ENCODE measurements around the gene CENPF.
"Not testable (repeated sequence)": the region's sequence is repeated elsewhere in the genome, so short reads cannot be mapped to it uniquely, and the experiment has no call there.

CENPF gene, protein sequence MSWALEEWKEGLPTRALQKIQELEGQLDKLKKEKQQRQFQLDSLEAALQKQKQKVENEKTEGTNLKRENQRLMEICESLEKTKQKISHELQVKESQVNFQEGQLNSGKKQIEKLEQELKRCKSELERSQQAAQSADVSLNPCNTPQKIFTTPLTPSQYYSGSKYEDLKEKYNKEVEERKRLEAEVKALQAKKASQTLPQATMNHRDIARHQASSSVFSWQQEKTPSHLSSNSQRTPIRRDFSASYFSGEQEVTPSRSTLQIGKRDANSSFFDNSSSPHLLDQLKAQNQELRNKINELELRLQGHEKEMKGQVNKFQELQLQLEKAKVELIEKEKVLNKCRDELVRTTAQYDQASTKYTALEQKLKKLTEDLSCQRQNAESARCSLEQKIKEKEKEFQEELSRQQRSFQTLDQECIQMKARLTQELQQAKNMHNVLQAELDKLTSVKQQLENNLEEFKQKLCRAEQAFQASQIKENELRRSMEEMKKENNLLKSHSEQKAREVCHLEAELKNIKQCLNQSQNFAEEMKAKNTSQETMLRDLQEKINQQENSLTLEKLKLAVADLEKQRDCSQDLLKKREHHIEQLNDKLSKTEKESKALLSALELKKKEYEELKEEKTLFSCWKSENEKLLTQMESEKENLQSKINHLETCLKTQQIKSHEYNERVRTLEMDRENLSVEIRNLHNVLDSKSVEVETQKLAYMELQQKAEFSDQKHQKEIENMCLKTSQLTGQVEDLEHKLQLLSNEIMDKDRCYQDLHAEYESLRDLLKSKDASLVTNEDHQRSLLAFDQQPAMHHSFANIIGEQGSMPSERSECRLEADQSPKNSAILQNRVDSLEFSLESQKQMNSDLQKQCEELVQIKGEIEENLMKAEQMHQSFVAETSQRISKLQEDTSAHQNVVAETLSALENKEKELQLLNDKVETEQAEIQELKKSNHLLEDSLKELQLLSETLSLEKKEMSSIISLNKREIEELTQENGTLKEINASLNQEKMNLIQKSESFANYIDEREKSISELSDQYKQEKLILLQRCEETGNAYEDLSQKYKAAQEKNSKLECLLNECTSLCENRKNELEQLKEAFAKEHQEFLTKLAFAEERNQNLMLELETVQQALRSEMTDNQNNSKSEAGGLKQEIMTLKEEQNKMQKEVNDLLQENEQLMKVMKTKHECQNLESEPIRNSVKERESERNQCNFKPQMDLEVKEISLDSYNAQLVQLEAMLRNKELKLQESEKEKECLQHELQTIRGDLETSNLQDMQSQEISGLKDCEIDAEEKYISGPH (N-terminal part only)

DNA sequence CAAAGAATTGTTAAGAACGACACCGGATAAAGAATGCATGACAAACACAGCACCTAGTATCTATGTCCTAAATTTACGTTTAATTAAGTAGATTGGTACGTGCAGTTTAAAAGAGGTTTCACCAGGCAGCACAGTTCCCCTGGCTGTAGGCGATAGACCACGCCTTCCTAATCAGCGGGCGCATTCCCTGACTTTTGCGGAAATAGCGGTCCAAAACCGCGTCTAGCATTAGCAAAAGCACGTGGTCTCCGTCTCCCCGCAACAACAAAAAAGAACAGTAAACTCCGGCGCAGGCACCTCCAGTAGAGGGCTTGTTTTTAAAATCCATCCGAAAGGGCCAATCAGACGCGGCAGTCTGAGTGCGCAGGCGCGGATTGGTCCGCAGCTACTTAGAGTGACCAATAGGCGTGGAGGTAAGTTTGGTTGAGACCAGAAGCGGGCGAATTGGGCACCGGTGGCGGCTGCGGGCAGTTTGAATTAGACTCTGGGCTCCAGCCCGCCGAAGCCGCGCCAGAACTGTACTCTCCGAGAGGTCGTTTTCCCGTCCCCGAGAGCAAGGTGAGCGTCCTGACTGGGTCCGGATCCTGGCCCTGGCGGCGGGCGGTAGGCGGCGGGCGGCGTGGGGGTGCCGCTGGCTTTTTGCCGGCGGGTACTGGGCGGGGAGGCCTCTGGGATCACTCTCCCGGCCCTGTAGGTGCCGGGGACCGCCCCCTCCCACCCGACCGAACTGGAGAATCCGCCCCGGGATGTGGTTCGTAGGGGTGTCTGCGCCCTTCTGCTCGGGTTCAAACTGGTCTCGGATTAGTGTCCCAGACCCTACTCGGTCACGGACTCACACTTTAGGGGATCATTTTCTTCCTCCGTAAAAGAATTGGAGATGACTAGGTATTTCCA, at the start of gene CENPF:
Gene CENPF, plus strand, starts transcription at position 432 of the 894 bp plus-strand sequence. CDS start 10,560 bp downstream, outside the sequence.
- peak; percentile 98 for DNase-seq

DNA sequence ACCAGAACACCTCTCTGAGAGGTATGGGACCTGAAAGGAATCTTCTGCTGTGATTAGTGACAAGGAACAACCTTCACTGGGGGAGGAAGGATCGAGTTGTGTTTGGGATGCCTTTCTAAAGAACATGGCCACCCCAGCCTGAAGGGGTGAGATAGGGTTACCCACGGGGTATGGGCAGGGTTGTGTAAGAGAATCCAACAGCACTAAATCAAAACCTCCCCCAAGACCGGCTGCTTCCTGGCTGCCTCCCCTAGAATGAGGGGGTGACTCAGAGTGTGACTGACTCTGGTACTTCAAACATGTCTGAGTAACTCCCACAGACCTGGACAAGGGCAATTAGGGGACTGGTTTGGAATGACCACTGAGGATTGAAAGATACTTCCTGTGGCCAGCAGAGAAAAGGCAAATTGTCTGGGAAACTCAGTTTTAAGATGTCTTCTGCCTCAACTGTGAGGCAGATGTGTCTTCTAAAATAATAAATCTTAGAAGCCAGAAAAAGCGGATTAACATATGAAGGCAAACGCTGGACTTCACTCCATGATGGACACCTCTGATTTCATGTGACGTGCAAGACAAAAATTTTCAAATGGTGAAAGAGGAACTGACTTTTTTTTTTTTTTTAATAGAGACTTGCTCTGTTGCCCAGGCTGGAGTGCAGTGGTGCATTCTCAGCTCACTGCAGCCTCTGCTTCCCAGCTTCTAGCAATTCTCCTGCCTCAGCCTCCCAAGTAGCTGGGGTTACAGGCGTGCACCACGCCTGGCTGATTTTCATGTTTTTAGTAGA, 44.9 kb upstream of the CENPF start:
- no peak for DNase-seq

DNA sequence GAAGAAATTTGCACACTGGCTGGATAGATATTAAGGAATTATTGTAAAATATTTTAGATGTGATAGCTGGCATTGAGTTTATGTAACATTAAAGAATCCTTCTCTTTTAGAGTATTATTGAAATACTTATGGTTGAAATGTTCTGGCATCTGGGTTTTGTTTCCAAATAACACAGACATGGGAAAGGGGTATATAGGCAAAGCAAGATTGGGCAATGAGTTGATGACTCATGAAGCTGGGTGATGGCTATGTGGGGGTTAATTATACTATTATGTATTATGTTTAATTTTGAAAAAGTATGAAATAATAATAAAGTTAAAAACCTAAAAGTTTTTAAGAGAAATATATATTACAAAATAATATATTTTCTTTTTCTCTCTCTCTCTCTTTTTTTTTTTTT, 39.1 kb upstream of the CENPF start:
- DNase-seq: no peak

DNA sequence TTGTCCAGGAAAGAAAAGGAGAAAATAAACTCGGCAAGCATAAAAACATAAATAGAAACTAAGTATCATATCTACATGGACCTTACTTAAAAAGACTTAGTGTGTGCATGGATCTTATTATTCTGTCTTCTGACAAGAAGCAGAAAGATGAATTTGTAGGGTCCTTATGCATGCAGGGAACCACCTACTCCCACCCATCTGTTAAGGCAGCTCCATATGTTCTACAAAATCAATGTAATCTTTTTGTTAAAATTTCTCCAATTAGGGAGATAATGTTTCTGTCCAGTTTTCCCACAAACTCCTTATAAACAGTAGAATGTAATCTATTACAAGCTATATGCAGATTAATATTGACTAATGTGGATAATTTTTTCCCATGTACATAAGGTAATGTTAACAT, 37.7 kb upstream of the CENPF start:
- DNase-seq: no peak

DNA sequence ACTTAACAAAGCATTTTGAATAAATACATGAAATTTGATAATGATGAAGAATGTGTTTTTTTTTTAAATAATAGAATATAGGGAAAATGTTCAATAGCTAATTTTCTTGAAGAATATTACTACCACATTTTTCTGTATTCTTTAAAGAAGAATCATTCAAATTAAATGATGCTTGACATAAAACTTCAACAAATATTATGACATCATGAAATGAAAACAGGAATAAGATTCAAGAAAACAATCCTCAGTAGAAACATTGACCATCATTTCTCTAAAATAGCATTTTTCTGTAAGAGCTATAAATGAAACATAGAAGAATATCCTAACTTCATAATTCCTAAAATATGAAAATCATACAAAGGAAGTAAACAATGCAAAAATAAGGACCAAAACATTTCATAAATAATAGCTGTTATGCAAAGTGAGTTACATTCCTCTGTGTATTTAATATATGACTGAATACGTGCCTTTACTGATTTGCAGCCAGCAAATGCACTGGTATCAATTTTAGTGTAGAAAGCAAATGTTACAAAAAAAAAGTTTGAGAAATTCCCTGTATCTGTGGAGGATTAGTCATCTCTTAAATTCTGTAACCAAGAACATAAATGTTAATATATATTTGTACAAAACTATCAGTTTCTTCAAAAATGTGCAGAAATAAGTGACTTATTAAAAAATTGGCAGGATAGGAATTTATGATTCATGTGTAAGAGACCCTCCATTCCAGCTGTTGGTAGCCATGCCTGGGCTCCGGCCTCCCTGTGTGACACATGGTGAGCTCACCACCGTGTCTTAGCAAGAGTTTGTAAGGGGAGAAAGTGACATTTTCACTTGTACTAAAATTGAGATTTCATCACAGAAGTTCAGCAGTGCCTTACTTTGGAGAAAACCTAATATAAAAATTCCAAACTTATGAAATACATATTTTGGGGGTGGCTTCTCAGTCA, 36.6 kb upstream of the CENPF start:
- no peak for DNase-seq

DNA sequence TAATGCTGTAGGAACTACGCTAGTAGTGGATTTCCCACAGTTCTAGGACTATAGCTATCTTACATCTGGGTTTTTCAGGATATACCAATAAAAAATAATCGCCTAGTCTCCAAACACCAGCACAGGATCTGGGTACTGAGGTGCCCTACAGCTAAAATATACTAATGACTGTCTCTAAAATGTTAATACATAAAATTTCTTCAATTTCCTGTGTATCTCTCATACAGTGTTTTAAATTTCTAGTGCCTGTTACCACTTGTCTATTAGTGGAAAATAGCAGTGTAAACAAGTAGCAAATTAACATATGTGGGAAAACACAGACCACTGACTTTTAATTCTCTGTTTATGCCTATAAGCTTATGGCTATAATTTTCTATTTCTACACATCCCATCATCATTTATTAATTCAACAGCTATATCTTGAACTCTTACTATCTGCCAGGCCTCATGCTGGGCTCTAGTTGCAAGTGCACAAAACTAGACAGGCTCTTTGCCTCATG, 35.5 kb upstream of the CENPF start:
- DNase-seq: no peak

DNA sequence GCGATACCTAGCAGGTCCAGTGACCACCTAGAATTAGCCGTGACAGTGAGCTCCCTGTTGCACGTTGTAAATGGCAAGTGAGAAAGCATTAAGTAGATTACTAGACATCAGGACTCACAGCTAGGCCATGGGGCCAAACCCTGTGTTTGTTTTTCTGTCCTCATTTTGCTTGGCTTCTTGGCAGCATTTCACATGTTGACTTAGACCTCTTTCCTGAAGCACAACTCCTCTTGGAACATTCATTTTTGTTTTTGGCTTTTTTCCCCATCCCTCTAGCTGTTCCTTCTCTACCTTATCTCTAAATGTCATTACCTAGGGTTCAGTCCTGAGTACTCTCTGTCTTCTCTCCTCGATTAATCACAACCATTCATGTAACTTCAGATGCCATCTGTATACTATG, 34.7 kb upstream of the CENPF start:
- no peak for DNase-seq

DNA sequence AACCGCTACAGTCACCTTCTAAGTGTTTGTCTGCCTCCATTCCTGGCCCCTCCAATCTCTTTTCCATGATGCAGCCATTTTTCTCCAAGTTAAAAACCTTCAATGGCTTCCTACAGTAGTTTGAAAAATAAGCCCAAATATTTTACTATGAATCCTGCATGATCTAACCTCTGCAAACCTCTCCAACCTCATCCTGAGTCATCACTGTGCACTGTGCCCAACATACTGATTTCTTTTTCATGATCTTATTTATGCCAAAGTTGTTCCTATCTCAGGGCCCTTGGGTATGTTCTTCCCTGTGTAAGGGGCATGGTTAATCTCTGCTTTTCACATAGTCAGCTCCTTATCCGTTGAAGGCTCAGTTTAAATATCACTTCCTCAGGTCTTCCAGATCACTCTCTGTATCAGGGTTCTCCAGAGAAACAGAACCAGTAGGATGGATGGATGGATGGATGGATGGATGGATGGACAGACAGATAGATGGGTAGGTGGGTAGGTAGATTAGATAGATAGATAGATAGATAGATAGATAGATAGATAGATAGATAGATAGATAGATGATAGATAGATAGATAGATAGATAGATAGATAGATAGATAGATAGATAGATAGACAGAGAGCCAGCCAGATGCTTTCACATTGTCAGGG, 33.5 kb upstream of the CENPF start:
- no peak for DNase-seq

DNA sequence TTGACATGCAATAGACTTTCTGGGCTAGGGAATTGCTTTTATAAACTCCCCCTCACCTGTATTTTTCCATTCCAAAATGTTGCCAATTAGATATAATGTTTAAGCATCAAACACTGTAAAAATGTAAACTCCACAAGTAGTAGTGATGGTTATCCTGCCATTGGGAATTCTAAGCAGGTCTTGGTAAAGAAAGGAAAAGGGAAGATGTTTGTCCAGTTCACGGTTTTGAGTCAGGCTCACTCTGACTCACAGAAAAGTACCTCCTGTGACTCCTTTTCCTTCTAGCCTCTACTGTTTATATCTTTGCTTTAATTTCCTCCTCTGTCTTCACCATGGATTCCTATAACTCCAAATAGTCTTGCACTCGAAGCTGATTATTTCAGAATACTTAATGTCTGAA, 32.6 kb upstream of the CENPF start:
- DNase-seq: no peak

DNA sequence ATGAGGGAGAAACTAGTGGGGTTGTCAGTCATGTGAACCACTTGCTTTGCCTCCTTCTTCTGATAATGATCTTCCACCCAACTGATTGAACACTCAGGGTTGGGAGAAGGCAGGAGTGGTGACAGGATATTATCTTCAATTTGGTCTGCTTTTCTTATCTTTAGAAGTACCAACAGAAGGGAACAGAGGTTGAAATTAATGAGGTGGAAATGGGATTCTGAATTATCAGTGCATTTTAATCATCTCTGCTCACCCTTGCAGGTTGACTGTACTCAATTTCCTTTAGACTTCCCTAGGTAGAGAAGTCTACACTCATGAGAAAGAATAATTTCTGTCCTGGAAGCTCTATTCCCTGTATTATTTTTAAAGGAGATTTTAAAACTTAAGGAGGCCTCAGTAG, 31.7 kb upstream of the CENPF start:
- no peak for DNase-seq

DNA sequence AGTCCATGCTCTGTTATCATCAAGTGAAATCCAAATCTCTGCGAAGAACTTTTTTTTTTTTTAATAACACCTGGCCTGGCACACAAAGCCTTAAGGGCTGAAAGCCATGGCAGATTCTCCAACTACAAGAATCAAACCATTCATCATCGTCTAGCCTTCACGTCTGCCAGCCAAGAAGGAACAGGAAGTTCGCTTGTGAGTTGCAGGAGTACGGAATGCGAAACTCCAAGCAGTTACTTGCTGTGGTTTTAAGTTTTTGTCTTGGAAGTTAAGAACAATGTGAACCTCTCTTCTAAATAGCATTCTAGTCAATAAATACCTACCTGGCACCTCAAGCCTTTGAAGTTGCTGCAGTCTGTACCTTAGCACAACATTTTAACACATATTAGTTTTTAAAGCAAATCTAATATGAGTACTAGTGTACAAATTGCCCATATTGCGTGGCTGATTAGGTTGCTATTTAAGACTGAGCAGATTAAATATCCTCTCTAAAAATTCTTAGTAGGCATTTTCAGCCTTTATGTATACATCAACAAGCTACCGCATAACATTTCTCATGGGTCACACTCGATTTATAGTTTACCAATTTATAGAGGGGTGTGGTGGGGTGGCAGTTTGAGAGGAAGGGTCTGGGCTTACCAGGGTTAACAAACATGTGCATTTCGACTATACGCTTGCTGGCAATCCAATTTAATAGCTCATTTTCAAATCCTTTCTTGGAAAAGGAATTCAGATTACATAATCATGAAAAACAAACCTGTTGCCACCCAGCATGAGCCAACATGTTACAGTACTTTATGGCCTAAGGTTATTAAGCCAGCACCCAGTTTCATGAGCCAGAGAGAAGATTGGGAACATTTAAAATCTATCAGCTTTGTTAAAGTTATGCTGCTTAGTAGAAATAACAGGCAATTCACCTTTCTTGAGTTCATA, 29.3 kb upstream of the CENPF start:
- no peak for DNase-seq

DNA sequence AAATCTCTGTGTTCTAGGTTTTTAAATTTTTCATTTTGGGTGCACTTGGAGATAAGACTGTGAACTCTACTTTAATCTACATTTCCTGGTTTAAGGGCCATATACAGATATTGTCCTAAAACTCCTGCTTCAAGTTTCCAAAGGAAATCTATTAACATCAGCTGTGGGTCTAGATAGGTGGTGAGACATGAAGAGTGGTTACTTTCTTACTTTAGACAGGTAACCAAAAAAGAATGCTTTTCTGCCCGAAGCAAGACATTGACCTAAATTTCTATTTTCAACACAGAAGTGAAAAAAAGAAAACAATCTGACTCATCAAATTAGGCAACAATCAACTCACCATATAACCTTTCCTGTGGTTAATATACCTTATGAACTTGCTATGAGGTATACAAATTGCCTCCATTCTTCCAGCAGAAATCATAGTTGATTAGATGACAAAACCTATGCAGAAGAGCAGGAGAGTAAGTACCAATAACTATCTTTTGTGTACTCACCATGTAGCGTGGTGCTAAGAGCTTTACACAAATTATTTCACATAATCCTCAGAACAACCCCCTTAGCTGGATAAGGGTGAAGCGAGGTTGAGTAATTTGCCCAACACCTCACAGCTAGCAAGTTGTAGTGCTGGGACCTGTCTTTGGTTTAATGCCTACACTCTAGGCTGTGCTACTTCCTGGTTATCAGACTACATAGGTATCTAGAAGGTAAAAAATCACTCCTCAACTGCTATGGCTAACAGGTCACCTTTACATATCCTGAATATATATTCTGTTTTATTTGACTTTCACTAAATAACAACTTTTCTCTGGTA, 28.2 kb upstream of the CENPF start:
- no peak for DNase-seq

DNA sequence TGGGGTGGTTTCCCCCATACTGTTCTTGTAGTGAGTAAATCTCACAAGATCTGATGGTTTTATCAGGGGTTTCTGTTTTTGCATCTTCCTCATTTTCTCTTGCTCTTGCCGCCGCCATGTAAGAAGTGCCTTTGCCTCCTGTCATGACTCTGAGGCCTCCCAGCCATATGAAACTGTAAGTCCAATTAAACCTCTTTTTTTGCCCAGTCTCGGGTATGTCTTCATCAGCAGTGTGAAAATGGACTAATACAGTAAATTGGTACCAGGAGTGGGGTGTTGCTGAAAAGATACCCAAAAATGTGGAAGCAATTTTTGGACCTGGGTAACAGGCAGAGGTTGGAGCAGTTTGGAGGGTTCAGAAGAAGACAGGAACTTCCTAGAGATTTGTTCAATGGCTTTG, 26.9 kb upstream of the CENPF start:
- not testable (repeated sequence) for DNase-seq

DNA sequence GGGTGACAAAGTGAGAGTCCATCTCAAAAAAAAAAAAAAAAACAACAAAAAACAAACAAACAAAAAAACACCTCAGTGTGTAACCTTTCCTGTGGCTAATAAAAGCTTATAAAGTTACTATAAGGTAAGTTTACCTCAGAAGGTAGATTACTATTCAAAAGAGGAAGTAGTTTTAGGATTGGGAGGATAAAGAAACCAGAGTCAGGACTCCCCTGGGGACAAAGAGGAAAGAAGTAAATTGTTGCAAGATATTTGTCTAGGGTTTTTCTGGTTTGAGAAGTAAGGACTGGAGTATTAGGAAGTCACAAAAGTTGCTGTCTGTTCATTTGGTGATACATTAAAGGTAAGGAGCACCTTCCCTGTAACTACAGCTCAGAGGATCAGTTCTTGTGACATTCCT, 23.8 kb upstream of the CENPF start:
- DNase-seq: no peak

DNA sequence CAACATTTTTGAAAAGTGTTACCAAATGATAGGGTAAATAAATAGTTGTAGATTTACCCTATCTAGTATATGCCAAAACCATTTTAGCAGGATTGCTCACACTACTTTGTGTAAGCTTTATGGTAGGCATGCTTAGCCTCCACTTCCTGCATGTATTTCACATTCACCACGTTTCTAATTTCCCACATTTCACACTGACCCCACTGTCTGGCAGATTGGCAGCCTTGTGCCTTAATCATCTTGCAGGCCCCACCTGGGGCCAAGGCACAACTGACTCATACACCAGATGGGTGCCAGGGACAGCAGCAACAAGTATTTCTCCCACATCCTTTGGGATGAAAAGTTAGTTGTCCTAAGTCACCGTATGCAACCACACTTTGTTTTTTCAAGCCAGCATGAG, 21.2 kb upstream of the CENPF start:
- DNase-seq: no peak

DNA sequence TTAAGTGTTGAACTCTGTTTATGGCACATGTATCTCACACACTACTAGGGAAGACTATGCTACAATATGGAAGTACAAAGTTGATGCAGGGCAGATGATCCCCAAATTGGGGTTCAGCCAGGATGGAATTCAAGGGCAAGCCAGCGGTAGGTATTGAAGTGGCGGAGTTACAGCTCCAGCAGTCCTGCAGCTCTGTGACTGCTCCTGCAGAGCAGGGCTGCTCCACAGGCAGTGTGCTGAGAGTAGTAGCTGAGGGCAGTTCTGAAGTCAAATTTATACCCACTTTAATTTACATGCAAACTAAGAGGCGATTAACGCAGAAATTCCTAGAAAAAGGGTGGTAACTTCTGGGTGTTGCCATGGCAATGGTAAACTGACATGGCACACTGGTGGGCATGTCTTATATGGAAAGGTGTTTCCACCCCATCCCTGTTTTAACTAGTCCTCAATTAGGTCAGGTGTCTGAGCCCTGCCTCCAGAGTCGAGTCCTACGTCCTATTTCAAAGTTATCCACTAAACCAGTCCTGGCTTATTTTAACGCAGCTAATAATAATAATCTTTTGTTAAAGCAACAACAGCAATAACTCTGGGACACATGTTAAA, 20.6 kb upstream of the CENPF start:
- DNase-seq: no peak

DNA sequence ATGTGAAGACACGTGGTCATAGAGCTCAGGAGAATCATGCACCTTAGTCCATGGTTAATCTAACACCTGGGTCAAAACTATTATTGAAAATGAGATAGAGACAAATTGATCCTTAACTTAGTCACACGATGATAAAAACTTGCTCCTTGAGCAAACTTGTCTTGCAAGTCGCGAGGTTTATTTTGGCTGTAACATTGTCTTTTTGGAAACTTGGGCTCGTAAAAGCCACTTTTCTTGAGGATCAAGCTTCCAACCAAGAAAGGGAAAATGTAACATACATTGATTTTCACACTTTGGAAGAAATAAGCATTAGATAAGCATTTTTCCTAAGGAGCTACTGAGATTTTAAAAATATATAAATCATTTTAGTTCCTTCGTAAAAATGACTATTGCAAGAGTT, 19.9 kb upstream of the CENPF start:
- no peak for DNase-seq
